H1 (cell line): ENCODE data around the gene ALDH1A3.

Experiments
- CREB1 ChIP-seq: IDR thresholded peaks from 2 replicates; pipeline ENCODE4 v1.6.1; 2012; ENCODE audit warnings: inconsistent platforms
- CTCF ChIP-seq, 3 experiments: IDR thresholded peaks; 1 replicate in 2 of 3; 2 replicates in 1 of 3; pipeline versions ENCODE4 v1.5.1 to v1.6.1; 2011; ENCODE audit warnings: low read length in 3 of 3, mild to moderate bottlenecking in 3 of 3, inconsistent platforms in 2 of 3, low read depth in 1 of 3, moderate library complexity in 1 of 3; ENCODE audit not compliant: insufficient read depth in 1 of 3; ENCODE audit errors: control extremely low read depth in 1 of 3
- EP300 ChIP-seq, 2 experiments: IDR thresholded peaks; 1 replicate in 1 of 2; 2 replicates in 1 of 2; pipeline ENCODE4 v1.6.1; 2011 to 2012; ENCODE audit warnings: low read depth in 2 of 2, low read length in 2 of 2, mild to moderate bottlenecking in 2 of 2, borderline replicate concordance in 1 of 2, inconsistent platforms in 1 of 2, moderate library complexity in 1 of 2
- MAFK ChIP-seq: IDR thresholded peaks from 2 replicates; pipeline ENCODE4 v1.6.1; 2012; ENCODE audit warnings: low read depth, mild to moderate bottlenecking, improper control_type of control experiment, low read length
- POLR2A ChIP-seq, 2 experiments: IDR thresholded peaks; 1 replicate in 1 of 2; 2 replicates in 1 of 2; pipeline ENCODE4 v1.6.1; 2011; ENCODE audit warnings: low read depth in 2 of 2, low read length in 2 of 2, mild to moderate bottlenecking in 2 of 2; ENCODE audit errors: control extremely low read depth in 1 of 2
- RFX5 ChIP-seq: IDR thresholded peaks from 2 replicates; pipeline ENCODE4 v1.6.1; 2011; ENCODE audit warnings: low read depth, low read length, improper control_type of control experiment, borderline replicate concordance
- SIX5 ChIP-seq: IDR thresholded peaks from 2 replicates; pipeline ENCODE4 v1.6.1; 2011; ENCODE audit warnings: mild to moderate bottlenecking, low read depth, low read length
- SP2 ChIP-seq: IDR thresholded peaks from 2 replicates; pipeline ENCODE4 v1.6.1; 2012; ENCODE audit warnings: mild to moderate bottlenecking, low read length, inconsistent platforms
- TF ChIP-seq, protein P1 (sequence below): IDR thresholded peaks from 2 replicates; pipeline ENCODE4 v1.6.1; 2011; ENCODE audit warnings: low read length, improper control_type of control experiment

DNA sequence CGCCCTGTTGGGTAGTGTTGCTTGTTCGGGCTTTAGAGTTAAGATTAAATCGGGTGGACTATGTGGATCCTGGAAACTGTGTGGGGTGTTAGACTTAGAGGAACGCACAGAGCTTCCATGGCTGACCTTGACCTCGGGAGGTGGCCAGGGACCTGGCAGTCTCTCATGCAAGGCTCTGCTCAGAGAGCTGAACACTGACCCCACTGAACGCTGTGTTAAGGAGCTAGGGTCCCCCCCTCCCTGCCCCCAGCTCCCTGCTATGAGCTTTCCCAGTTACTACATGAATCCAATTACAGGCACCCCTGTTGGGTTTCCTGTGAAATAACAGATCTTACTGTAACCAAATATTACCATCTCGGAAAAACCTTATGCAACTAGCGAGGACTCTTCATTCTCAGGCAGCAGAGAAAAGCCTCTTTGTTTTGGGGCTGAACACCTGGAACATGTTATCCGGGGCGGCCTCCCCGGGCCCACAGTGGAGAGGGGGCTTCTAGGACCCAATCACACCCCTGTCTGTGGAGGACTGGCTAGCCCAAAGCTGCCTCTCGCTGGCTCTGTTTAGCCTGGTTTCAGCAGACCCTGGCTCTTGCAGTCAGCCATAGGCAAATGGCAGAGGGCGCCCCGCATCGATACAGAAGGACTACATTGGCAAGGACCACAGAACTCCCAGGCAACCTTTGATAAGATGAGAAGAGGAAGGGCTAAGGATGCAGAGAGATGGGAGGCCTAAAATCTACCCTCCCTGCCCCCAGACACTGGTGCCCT, 25.8 kb upstream of the ALDH1A3 start:
- TF ChIP-seq CREB1: no peak
- no peak for TF ChIP-seq RFX5
- TF ChIP-seq POLR2A (IDR thresholded peaks at IDR 0.05; ENCODE audit: control extremely low read depth in 1 of 2, low read depth in 2 of 2, low read length in 2 of 2): no peak
- no peak for TF ChIP-seq SIX5
- TF ChIP-seq EP300 (IDR thresholded peaks at IDR 0.05; ENCODE audit: borderline replicate concordance in 1 of 2, low read depth in 2 of 2, low read length in 2 of 2): no peak
- TF ChIP-seq, protein P1, sequence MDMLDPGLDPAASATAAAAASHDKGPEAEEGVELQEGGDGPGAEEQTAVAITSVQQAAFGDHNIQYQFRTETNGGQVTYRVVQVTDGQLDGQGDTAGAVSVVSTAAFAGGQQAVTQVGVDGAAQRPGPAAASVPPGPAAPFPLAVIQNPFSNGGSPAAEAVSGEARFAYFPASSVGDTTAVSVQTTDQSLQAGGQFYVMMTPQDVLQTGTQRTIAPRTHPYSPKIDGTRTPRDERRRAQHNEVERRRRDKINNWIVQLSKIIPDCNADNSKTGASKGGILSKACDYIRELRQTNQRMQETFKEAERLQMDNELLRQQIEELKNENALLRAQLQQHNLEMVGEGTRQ: no peak
- no peak for TF ChIP-seq CTCF (IDR thresholded peaks at IDR 0.05; ENCODE audit: control extremely low read depth in 1 of 3, insufficient read depth in 1 of 3, low read depth in 1 of 3, low read length in 3 of 3)
- no peak for TF ChIP-seq SP2
- no peak for TF ChIP-seq MAFK
